Measurements from ENCODE around the gene CNTNAP5. TPM values are rescaled to one million over a fixed set of nuclear protein-coding genes. Genes with fewer than 3 reads are reported as not detected.
A peak's percentile ranks its signal among the peaks of the same experiment; 100 is the strongest.

CNTNAP5 gene
- total and polyA plus RNA-seq, 5 donors: not detected

DNA sequence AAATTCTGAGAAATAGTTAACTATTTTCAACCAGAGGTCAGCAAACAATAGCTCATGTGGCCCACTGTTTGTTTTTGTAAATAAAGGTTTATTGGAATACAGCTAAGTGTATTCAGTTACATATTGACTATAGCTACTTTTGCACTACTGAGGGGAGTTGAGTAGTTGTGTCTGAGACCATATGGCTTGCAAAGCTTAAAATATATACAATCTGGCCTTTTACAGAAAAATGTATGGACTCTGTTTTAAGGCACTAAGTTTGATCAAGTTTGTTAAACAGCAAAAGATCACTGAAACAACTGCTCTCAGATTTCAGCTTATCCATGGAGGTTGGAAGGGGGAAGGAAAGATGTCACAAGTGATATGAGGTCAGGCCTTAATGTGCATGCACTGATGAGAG lies 667.1 kb downstream of the CNTNAP5 start:
- no peak for ATAC-seq

DNA sequence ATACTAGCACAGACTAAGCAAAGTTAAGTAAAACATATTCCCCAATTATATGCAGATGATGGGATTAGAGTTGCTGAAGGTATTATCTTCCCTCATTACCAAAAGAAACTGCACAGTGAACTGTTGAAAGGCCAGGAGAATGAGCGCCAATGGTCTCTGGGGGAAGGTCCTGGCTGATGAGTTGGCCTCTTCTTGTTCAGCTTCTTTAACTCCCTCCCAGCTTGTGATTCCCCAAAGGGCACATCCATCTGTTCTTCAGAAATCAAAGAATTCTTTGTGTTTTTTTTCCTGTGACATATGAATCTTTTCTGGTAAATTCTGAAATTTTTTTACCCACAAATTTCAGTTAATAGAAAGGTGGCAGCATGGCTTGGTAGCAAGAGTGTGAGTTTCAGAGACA lies 667.6 kb downstream of the CNTNAP5 start:
- intact Hi-C loops (cut with DNase I): no loop called here
- Histone ChIP-seq H3K4me1 (ENCODE audit: control insufficient read depth, insufficient read depth, low read length) (no peaks in the 10 kb centered on the region), H3K27ac (ENCODE audit: low read length) (no peak overlapping the region), H3K9me3 (ENCODE audit: control insufficient read depth, low read length) (peaks cover 2% of the 10 kb centered on the region), H3K27me3 (ENCODE audit: control insufficient read depth, insufficient read depth) (no peaks in the 10 kb centered on the region), H3K4me3 (ENCODE audit: low read length) (no peak overlapping the region)
- 50% methylated on average over 1 of the region's 1 CpG for whole genome bisulfite sequencing
- peak in 1 of 3 donors; percentile 32 for DNase-seq
- peak in 1 of 2 donors; percentile 33 for ATAC-seq

More for the DNA sequence above, 667.1 kb downstream of the CNTNAP5 start:
- Histone ChIP-seq H3K27ac (ENCODE audit: low read length) (no peak overlapping the region), H3K27me3 (ENCODE audit: control insufficient read depth, insufficient read depth) (no peaks in the 10 kb centered on the region), H3K9me3 (ENCODE audit: control insufficient read depth, low read length) (peaks cover 2% of the 10 kb centered on the region), H3K4me3 (ENCODE audit: low read length) (no peak overlapping the region), H3K4me1 (ENCODE audit: control insufficient read depth, insufficient read depth, low read length) (no peaks in the 10 kb centered on the region)
- intact Hi-C loops (cut with DNase I): no loop called here
- DNase-seq: no peak

DNA sequence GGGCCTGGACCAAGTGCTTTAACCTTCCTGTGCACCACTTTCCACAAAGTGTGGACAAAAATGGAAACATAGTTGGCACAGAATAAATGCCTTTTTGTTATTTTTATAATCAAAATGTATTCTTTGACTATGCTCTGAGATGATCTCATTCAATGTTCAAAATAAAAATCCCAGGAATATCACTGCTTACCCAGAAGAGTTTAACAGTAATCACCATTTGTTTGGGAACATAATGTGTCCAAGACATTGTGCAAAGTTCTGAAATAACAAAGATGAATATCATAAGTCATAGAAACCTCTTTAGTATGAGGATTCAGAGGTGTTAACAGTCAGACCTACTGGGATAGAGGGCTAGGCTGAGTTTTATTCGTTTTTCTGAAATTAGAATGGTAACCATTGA lies 668.1 kb downstream of the CNTNAP5 start:
- WGBS: 38% methylated on average over 1 of the region's 1 CpG
- ATAC-seq: peak in 1 of 2 donors; percentile 50
- H3K4me3 ChIP-seq (ENCODE audit: low read length): no peak overlapping the region
- intact Hi-C loops (cut with DNase I): no loop called here
- H3K4me1 ChIP-seq (ENCODE audit: control insufficient read depth, insufficient read depth, low read length): no peaks in the 10 kb centered on the region
- H3K27ac ChIP-seq (ENCODE audit: low read length): no peak overlapping the region
- no peak for DNase-seq
- peaks cover 2% of the 10 kb centered on the region for H3K9me3 ChIP-seq (ENCODE audit: control insufficient read depth, low read length)
- H3K27me3 ChIP-seq (ENCODE audit: control insufficient read depth, insufficient read depth): no peaks in the 10 kb centered on the region

DNA sequence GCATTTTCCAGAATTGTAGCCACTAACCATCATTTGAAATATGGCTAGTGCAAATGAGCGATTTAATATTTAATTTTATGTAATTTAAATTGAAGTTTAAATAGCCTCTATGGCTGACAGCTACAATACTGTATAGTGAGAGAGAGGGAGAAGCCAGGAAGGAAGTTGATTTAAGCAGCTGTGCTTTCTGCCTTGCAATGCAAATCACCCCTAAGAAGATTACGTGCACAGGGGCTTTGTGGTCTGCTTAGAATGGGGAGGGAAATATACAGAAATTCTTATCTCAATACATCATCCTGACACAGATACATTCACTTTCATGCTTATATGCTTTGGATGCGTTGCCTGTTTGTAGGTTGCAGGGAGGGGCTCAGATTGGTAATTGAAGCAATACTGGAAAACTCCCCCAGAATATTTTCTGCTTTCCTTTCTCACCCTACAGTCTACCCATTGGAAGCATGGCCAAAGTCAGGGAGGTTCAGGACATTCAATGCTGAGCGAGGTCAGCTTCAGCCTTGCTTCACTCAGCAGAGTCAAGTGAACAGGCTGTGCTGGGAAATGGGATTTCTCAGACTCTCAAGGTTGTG lies 674.0 kb downstream of the CNTNAP5 start:
- H3K4me3 ChIP-seq (ENCODE audit: low read length): no peak overlapping the region
- intact Hi-C loops (cut with DNase I): no loop called here
- WGBS: 74% methylated on average over 4 of the region's 4 CpGs
- H3K9me3 ChIP-seq (ENCODE audit: control insufficient read depth, low read length): no peaks in the 10 kb centered on the region
- no peaks in the 10 kb centered on the region for H3K4me1 ChIP-seq (ENCODE audit: control insufficient read depth, insufficient read depth, low read length)
- no peak overlapping the region for H3K27ac ChIP-seq (ENCODE audit: low read length)
- no peaks in the 10 kb centered on the region for H3K27me3 ChIP-seq (ENCODE audit: control insufficient read depth, insufficient read depth)
- ATAC-seq (no peak), DNase-seq (no peak)

DNA sequence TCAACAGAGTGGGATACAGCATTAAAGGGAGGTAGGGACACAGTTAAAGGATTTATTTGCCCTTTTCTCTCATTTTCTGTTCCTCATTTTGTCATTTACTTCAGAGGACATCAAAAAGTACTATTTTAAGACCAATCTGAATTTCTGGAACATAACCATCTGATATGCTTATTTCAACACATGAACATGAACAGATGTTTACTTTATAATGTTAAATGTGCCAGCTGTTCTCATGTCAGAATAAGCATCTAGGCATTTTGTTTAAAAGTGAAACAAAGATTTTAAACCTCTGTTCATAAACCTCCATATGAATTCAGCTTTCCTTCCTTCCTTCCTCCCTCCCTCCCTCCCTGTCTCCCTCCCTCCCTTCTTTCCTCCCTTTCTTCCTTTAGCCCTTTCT lies 677.7 kb downstream of the CNTNAP5 start:
- DNase-seq: no peak
- intact Hi-C loops (cut with DNase I): no loop called here
- H3K4me1 ChIP-seq (ENCODE audit: control insufficient read depth, insufficient read depth, low read length): no peaks in the 10 kb centered on the region
- no peak overlapping the region for H3K27ac ChIP-seq (ENCODE audit: low read length)
- no peaks in the 10 kb centered on the region for H3K9me3 ChIP-seq (ENCODE audit: control insufficient read depth, low read length)
- ATAC-seq: no peak
- no peaks in the 10 kb centered on the region for H3K27me3 ChIP-seq (ENCODE audit: control insufficient read depth, insufficient read depth)
- H3K4me3 ChIP-seq (ENCODE audit: low read length): no peak overlapping the region

DNA sequence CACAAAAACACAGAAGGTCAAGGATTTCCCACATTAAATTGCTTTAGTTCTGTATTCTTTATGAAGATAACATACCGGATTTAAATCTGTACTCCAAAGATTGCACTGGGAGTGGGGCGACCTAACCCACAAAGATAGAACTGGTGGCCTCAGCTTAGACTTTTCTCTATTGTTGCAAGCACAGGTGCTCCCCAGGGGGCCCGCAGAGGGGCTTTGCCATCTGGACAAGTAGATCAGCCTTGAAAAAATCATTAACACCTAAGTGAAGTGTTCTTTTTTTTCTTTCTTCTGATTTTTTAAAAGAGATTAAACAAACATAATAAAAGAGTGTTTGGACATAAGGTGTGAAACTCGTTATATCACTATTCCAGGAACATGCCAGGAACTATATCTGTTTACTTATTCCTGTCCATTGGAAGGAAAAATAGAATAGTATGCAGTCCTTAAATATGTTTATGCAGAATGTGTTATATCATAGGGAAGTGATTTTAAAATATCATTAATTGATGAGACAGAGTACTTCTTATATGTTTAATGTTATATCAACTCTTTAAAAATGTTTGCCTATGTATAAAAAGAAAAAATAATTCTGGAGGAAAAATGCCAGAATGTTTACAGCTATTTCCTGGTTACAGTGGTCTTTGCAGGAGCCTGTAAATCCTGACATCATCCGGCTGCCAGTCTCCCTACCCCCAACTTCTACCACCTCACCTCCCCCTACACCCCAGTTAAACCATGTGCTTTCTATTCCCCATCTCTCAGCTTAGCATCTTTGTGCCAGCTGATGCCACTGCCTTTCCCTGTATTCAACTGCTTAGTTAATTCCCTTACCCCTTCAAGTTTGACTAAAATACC lies 679.2 kb downstream of the CNTNAP5 start:
- Histone ChIP-seq H3K9me3 (ENCODE audit: control insufficient read depth, low read length) (no peaks in the 10 kb centered on the region), H3K27me3 (ENCODE audit: control insufficient read depth, insufficient read depth) (no peaks in the 10 kb centered on the region), H3K27ac (ENCODE audit: low read length) (no peak overlapping the region), H3K4me3 (ENCODE audit: low read length) (no peak overlapping the region), H3K4me1 (ENCODE audit: control insufficient read depth, insufficient read depth, low read length) (no peaks in the 10 kb centered on the region)
- intact Hi-C loops (cut with DNase I): no loop called here
- WGBS: 49% methylated on average over 5 of the region's 5 CpGs
- no peak for ATAC-seq
- DNase-seq: no peak

DNA sequence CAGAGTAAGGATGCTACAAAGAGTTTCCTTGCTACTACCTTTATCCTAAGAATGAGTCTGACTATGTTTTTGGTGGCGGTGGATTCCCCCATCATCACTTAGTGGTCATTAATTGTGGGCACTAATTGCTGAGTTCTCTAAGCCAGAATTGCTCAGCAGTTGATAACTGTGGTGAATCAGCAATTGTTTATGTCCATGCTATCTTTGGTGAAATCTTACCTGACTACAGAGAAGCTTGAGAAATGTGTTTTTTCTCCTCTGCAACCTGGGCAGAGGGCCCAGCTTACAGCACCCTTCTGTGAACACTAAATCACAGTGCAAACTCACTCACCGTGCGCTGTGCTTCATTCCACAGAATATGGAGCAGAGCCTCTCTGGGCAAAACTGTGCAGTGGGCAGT lies 683.6 kb downstream of the CNTNAP5 start:
- Histone ChIP-seq H3K27me3 (ENCODE audit: control insufficient read depth, insufficient read depth) (no peaks in the 10 kb centered on the region), H3K4me3 (ENCODE audit: low read length) (no peak overlapping the region), H3K4me1 (ENCODE audit: control insufficient read depth, insufficient read depth, low read length) (no peaks in the 10 kb centered on the region), H3K27ac (ENCODE audit: low read length) (no peak overlapping the region), H3K9me3 (ENCODE audit: control insufficient read depth, low read length) (no peaks in the 10 kb centered on the region)
- WGBS: 77% methylated on average over 3 of the region's 3 CpGs
- DNase-seq (no peak), ATAC-seq (no peak)
- intact Hi-C loops (cut with DNase I): no loop called here

DNA sequence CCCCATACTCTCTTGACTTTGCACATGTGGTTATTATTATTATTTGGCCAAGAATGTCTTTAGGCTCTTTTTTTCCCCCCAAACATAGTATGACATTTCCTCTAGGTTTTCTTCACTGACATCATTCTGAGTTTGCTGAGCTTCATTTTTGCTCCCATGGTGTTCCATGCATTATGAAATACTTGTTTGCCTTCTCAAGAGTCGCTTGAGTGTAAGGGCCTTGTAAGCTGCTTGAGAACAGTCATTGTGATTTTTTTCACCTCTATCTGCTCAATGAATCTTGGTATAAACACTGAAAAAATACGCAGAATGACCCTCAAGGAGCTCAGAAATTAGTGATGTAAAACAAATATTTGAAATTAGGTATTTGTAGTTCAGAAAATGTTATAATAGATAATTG lies 688.9 kb downstream of the CNTNAP5 start:
- Histone ChIP-seq H3K27me3 (ENCODE audit: control insufficient read depth, insufficient read depth) (no peaks in the 10 kb centered on the region), H3K4me1 (ENCODE audit: control insufficient read depth, insufficient read depth, low read length) (no peaks in the 10 kb centered on the region), H3K9me3 (ENCODE audit: control insufficient read depth, low read length) (no peaks in the 10 kb centered on the region), H3K27ac (ENCODE audit: low read length) (no peak overlapping the region), H3K4me3 (ENCODE audit: low read length) (no peak overlapping the region)
- DNase-seq: no peak
- intact Hi-C loops (cut with DNase I): no loop called here
- WGBS: 53% methylated on average over 2 of the region's 2 CpGs
- ATAC-seq: no peak

DNA sequence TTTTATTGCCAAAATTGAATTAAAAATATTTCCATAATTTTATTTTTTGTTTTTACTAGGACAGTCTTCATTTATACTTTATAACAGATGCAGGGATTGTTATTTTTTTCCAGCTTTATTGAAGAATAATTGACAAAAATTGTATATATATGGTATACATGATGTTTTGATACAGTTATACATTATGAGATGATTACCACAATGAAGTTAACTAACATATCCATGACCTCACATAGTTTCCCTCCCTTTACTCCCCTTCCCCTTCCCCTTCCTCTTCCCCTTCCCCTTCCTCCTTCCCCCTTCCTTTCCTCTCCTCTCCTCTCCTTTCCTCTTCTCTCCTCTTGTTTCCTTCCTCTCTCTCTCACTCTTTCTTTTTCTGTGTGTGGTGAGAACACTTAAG lies 700.1 kb downstream of the CNTNAP5 start:
- ATAC-seq: no peak
- intact Hi-C loops (cut with DNase I): no loop called here
- H3K27ac ChIP-seq (ENCODE audit: low read length): no peak overlapping the region

DNA sequence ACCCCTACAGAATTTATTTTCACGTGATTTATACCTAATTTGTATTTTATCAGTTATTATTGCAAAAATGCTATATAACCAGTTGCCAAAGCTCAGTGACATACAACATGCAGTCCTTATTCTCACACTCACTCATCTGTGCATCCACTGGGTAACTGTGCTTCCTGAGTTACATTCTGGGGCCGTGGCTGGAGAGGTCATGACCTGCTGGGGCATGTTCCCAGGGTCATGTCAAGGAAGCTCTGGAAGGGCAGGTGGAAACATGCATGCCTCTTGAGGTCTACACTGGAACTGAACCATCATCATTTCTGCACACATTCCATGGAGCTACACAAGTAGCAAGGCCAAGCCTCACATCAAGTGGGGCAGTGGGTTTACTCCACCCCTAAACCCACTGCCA lies 715.5 kb downstream of the CNTNAP5 start:
- H3K4me3 ChIP-seq (ENCODE audit: low read length): no peak overlapping the region

More for the DNA sequence above, 700.1 kb downstream of the CNTNAP5 start:
- H3K4me1 ChIP-seq (ENCODE audit: control insufficient read depth, insufficient read depth, low read length): no peaks in the 10 kb centered on the region
- no peak for DNase-seq
- H3K4me3 ChIP-seq (ENCODE audit: low read length): no peak overlapping the region
- H3K9me3 ChIP-seq (ENCODE audit: control insufficient read depth, low read length): no peaks in the 10 kb centered on the region
- H3K27me3 ChIP-seq (ENCODE audit: control insufficient read depth, insufficient read depth): no peaks in the 10 kb centered on the region

DNA sequence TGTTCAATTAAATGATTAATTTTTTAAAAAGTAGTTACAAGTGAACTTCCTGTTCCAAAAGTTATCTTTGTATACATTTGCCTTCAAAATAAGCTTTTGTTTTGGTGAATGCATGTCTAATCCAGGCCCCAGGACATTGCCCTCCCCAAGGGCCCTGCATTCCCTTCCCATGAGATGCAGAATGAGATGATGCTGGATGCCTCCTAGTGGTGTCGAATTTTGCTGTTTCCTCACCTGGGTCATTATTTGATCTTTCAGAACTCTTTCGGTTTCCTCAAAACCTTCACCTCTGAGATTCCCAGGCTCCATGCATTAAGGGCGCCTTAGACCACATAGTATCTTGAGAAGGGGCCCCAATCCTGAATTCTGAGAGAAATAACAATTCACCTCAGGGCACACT lies 728.8 kb downstream of the CNTNAP5 start:
- no peak for DNase-seq

More for the DNA sequence above, 715.5 kb downstream of the CNTNAP5 start:
- ATAC-seq (no peak), DNase-seq (no peak)
- 41% methylated on average over 2 of the region's 2 CpGs for WGBS
- no peaks in the 10 kb centered on the region for H3K4me1 ChIP-seq (ENCODE audit: control insufficient read depth, insufficient read depth, low read length)
- intact Hi-C loops (cut with DNase I): no loop called here
- no peaks in the 10 kb centered on the region for H3K27me3 ChIP-seq (ENCODE audit: control insufficient read depth, insufficient read depth)
- no peaks in the 10 kb centered on the region for H3K9me3 ChIP-seq (ENCODE audit: control insufficient read depth, low read length)
- no peak overlapping the region for H3K27ac ChIP-seq (ENCODE audit: low read length)

More for the DNA sequence above, 728.8 kb downstream of the CNTNAP5 start:
- Histone ChIP-seq H3K4me3 (ENCODE audit: low read length) (no peak overlapping the region), H3K9me3 (ENCODE audit: control insufficient read depth, low read length) (no peaks in the 10 kb centered on the region), H3K27me3 (ENCODE audit: control insufficient read depth, insufficient read depth) (no peaks in the 10 kb centered on the region), H3K27ac (ENCODE audit: low read length) (no peak overlapping the region), H3K4me1 (ENCODE audit: control insufficient read depth, insufficient read depth, low read length) (no peaks in the 10 kb centered on the region)
- intact Hi-C loops (cut with DNase I): no loop called here
- 84% methylated on average over 3 of the region's 3 CpGs for WGBS
- no peak for ATAC-seq

All from right cardiac atrium (tissue), 5 donors.